Activated naive CD4-positive, alpha-beta T cell treated with anti-CD3 and anti-CD28 coated beads, Interleukin-2, amount 50 U/mL, for 24 hours (primary cell): ENCODE measurements around the gene MRPL42.
"Not testable (repeated sequence)": the region's sequence is repeated elsewhere in the genome, so short reads cannot be mapped to it uniquely, and the experiment has no call there.

Experiments
- H3K27ac Mint-ChIP-seq: one replicate; pipeline ENCODE4 v1.8.0; 2021; ENCODE audit warnings: mild to moderate bottlenecking, mixed read lengths
- H3K27me3 Mint-ChIP-seq: one replicate; pipeline ENCODE4 v1.8.0; 2021; ENCODE audit warnings: mixed read lengths
- H3K36me3 Mint-ChIP-seq: one replicate; pipeline ENCODE4 v1.8.0; 2021; ENCODE audit warnings: mixed read lengths
- H3K4me1 Mint-ChIP-seq: one replicate; pipeline ENCODE4 v1.8.0; 2021; ENCODE audit warnings: mixed read lengths
- H3K4me3 Mint-ChIP-seq: one replicate; pipeline ENCODE4 v1.8.0; 2021; ENCODE audit warnings: mild to moderate bottlenecking, mixed read lengths
- H3K9me3 Mint-ChIP-seq: one replicate; pipeline ENCODE4 v1.8.0; 2021; ENCODE audit warnings: mixed read lengths

MRPL42 gene

DNA sequence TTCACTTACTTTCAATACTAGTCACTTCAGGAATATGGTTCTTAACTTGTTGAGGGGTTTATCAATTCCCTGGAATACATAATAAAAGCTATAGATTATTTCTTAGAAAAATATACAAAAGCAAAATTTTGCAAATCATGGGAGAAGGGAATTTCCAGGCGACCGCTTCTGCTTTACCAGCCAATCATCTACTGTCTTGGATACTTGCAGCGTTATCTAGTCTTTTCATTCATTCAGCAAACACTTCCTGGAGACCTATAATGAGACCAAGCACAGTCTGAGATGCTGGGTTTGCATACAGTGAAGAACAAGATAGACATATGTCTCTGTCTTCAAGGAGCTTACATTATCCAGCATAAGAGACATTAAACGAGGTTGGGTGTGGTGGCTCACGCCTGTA, 1.5 kb upstream of the MRPL42 start:
- no peak overlapping the region for H3K27ac Mint-ChIP-seq
- peaks cover 5% of the 10 kb centered on the region for H3K36me3 Mint-ChIP-seq
- peaks cover 30% of the 10 kb centered on the region for H3K4me1 Mint-ChIP-seq
- peak overlapping the region; percentile 28 for H3K4me3 Mint-ChIP-seq
- no peaks in the 10 kb centered on the region for H3K9me3 Mint-ChIP-seq
- H3K27me3 Mint-ChIP-seq: no peaks in the 10 kb centered on the region

DNA sequence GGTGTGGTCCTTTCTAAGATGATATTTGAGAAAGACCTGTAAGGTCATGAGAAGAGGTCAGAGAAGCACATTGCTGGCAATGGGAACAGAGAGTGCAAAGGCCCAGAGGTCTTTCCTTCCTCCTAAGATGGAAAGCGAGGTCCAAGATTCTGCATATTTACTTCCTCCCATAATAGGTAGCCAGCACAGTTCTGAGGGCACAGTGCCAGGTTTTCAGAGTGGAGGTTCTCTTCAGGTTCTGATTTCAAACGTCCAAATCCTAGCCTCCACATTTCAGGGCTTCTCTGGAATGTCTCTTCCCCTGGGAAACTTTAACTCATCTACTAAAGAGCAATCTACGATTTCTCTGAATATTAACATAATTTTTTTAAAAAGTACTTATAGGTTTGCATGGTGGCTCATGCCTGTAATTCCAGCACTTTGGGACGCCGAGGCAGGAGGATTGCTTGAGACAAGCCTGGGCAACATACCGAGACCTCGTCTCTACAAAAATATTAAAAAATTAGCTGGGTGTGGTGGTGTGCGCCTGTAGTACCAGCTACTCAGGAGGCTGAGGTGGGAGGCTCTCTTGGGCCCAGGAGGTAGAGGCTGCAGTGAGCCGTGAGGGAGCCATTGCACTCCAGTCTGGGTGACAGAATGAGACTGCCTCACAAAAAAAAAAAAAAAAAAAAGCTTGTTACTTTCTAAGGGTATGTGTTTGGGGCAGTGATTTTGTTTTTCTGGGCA, 526 bp upstream of the MRPL42 start:
- Mint-ChIP-seq H3K4me3 (peak overlapping the region; percentile 98), H3K9me3 (no peaks in the 10 kb centered on the region), H3K27me3 (no peaks in the 10 kb centered on the region), H3K36me3 (peaks cover 5% of the 10 kb centered on the region), H3K27ac (peak overlapping the region; percentile 95), H3K4me1 (peaks cover 31% of the 10 kb centered on the region)

DNA sequence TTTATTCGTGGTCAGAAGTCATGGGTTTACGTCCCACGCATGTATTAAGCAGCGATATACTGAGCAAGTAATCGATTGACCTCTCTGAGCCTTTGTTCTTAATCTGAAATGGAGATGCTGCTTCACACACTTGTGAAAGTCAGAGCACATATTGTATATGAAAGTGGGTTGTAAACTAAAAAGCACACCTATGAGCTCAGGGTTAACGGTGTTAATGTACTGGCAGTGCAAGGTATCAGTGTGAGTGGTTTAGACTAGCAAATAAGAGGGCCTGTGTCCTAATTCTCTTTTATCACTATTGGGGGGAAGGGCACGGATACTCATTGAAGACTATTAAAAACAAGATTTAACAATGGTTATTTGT, 676 bp downstream of the MRPL42 start:
- H3K4me1 Mint-ChIP-seq: peaks cover 31% of the 10 kb centered on the region
- no peaks in the 10 kb centered on the region for H3K9me3 Mint-ChIP-seq
- H3K36me3 Mint-ChIP-seq: peaks cover 7% of the 10 kb centered on the region
- H3K27ac Mint-ChIP-seq: peak overlapping the region; percentile 95
- H3K4me3 Mint-ChIP-seq: peak overlapping the region; percentile 98
- H3K27me3 Mint-ChIP-seq: no peaks in the 10 kb centered on the region

DNA sequence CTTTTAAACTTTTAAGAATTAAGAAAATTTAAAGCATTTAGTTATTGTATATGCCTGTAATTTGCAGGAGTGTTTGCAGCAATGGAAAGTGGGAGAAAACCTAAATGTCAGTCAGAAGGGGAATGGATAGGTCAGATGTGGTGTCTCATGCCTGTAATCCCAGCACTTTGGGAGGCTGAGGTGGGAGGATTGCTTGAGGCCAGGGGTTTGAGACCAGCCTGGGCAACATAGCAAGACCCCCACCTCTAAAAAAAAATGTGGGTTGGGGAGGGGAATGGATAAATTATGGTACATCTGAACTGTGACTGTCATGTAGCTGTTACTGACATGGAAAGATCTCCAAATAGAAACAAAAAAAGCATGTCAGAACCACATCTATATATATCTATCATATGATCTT, 2.1 kb downstream of the MRPL42 start:
- no peak overlapping the region for H3K27ac Mint-ChIP-seq
- H3K9me3 Mint-ChIP-seq: no peaks in the 10 kb centered on the region
- H3K27me3 Mint-ChIP-seq: no peaks in the 10 kb centered on the region
- peaks cover 31% of the 10 kb centered on the region for H3K4me1 Mint-ChIP-seq
- peaks cover 7% of the 10 kb centered on the region for H3K36me3 Mint-ChIP-seq
- peak overlapping the region; percentile 23 for H3K4me3 Mint-ChIP-seq

DNA sequence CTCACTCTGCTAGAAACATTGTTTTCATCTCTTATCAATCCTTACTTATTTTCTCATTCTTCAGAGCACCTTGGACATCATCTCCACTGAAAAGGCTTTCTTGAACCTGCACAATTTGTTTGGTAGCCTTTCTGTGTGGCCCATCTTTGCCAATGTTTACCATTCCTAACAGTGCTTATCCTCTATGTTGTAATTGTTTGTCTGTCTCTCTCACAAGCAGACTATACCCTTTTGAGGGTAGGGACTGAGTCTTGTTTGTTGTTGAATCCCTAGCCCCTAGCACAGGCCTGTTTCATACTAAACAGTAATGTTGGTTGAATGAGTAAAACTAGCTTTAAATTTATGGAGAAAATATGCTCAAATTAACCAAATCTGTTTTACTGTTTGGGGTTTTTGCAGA, 9.2 kb downstream of the MRPL42 start:
- Mint-ChIP-seq H3K36me3 (peaks cover 9% of the 10 kb centered on the region), H3K4me1 (peaks cover 6% of the 10 kb centered on the region), H3K9me3 (no peaks in the 10 kb centered on the region), H3K27me3 (no peaks in the 10 kb centered on the region), H3K27ac (no peak overlapping the region), H3K4me3 (no peak overlapping the region)

DNA sequence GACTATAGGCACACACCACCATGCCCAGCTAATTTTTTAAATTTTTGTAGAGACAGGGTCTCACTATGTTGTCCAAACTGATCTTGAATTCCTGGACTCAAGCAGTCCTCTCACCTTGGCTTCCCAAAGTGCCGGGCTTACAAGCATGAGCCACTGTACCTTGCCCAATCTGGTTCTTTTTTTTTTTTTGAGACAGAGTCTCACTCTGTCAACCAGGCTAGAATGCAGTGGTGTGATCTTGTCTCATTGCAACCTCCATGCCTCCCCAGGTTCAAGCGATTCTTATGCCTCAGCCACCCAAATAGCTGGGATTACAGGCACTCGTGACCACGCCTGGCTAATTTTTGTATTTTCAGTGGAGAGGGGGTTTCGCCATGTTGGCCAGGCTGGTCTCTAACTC, 15.4 kb downstream of the MRPL42 start:
- H3K4me1 Mint-ChIP-seq: peaks cover 7% of the 10 kb centered on the region
- H3K27me3 Mint-ChIP-seq: no peaks in the 10 kb centered on the region
- no peak overlapping the region for H3K27ac Mint-ChIP-seq
- no peaks in the 10 kb centered on the region for H3K9me3 Mint-ChIP-seq
- no peak overlapping the region for H3K4me3 Mint-ChIP-seq
- H3K36me3 Mint-ChIP-seq: peaks cover 6% of the 10 kb centered on the region

DNA sequence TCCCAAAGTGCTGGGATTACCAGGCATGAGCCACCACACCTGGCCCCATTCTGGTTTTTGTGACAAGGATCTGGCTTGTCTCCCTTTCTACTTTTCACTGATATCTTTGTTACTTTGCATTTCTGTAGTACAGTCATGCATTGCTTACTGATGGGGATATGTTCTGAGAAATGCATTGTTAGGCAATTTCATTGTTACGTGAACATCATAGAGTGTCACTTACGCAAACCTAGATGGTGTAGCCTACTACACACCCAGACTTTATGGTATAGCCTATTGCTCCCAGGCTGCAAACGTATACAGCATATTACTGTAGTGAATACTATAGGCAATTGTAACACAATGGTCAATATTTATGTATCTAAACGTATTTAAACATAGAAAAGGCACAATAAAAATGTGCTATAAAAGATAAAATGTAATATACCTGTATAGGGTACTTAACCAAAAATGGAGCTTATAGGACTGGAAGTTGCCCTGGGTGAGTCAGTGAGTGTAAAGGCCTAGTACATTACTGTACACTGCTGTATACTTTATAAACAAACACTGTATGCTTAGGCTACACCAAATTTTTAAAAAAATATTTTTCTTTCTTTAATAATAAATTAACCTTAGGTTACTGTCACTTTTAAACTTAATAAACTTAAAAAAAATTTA, 16.0 kb downstream of the MRPL42 start:
- no peak overlapping the region for H3K27ac Mint-ChIP-seq
- H3K4me3 Mint-ChIP-seq: no peak overlapping the region
- H3K9me3 Mint-ChIP-seq: no peaks in the 10 kb centered on the region
- H3K27me3 Mint-ChIP-seq: no peaks in the 10 kb centered on the region
- H3K36me3 Mint-ChIP-seq: peaks cover 6% of the 10 kb centered on the region
- H3K4me1 Mint-ChIP-seq: peaks cover 7% of the 10 kb centered on the region

DNA sequence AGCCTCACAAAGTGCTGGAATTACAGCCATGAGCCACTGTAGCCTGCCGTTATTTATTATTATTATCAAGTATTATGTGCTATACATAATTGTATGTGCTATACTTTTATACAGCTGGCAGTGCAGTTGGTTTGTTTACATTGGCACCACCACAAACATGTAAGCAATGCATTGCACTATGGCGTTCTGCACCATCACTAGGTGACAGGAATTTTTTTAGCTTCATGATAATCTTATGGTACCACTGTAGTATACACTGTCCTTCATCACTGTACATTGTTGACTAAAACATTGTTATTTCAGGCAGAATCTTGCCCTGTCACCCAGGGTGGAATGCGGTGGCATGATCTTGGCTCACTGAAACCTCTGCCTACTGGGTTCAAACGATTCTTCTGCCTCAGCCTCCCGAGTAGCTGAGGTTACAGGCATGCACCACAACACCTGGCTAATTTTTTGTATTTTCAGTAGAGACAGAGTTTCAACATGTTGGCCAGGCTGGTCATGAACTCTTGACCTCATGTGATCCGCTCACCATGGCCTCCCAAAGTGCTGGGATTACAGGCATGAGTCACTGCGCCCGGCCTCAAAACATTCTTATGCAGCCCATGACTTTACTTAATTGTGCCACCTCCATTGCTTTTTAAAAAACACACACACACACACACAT, 17.1 kb downstream of the MRPL42 start:
- Mint-ChIP-seq H3K27me3 (no peaks in the 10 kb centered on the region), H3K9me3 (no peaks in the 10 kb centered on the region), H3K4me3 (no peak overlapping the region), H3K36me3 (peaks cover 10% of the 10 kb centered on the region), H3K4me1 (peaks cover 14% of the 10 kb centered on the region), H3K27ac (no peak overlapping the region)

DNA sequence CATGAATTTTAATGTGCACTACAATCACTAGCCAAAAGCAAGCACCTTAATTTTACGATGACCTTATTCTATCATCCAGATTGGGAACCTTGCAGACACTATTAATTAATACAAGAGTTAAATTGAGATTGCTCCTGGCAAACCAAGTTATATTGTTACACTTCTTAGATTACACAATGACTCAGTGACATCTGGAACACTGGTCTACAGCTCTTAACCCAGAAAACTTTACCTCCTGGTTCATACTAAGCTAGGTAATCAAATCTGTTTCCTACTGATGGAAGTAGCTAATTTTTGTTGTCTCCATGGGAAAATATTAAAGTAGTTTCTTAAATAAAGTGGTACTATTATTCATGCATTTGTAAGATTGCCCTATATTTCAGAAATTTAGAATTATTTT, 25.5 kb downstream of the MRPL42 start:
- H3K27ac Mint-ChIP-seq, H3K9me3 Mint-ChIP-seq, H3K27me3 Mint-ChIP-seq, H3K4me3 Mint-ChIP-seq: not testable (repeated sequence)
- peaks cover 24% of the 10 kb centered on the region for H3K4me1 Mint-ChIP-seq
- peaks cover 21% of the 10 kb centered on the region for H3K36me3 Mint-ChIP-seq

DNA sequence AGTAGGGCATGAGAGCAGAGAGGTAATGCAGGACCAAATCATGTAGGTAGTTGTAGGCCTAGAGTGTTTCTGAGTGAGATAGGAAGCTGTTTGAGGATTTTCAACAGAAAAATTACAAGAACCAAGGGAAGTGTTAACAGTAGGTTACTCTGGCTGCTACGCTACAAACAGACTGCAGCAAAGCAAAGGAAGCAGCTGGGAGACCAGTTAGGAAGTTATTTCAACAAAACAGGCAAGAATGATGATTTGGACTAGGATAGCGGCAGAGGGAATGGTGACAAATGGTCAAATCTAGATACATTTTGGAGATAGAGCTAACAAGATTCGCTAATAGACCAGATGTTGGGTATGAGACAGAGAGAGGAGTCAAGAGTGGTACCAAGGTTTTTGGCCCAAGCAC, 26.8 kb downstream of the MRPL42 start:
- no peaks in the 10 kb centered on the region for H3K9me3 Mint-ChIP-seq
- no peaks in the 10 kb centered on the region for H3K27me3 Mint-ChIP-seq
- H3K36me3 Mint-ChIP-seq: peaks cover 17% of the 10 kb centered on the region
- H3K4me1 Mint-ChIP-seq: peaks cover 17% of the 10 kb centered on the region
- H3K4me3 Mint-ChIP-seq: no peak overlapping the region
- peak overlapping the region; percentile 13 for H3K27ac Mint-ChIP-seq

DNA sequence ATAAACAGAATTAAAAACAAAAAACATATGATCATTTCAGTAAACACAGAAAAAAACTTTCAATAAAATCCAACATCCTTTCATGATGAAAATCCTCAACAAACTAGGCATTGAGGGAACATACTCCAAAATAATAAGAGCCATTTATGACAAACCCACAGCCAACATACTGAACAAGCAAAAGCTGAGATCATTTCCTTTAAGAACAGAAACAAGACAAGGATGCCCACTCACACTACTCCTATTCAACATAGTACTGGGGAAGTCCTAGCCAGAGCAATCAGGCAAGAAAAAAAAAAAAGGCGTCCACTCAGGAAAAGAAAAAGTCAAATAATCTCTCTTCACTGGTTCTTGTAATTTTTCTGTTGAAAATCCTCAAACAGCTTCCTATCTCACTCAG, 30.1 kb downstream of the MRPL42 start:
- H3K36me3 Mint-ChIP-seq: peaks cover 9% of the 10 kb centered on the region
- no peaks in the 10 kb centered on the region for H3K9me3 Mint-ChIP-seq
- no peaks in the 10 kb centered on the region for H3K27me3 Mint-ChIP-seq
- H3K4me1 Mint-ChIP-seq: peaks cover 13% of the 10 kb centered on the region
- H3K4me3 Mint-ChIP-seq: no peak overlapping the region
- peak overlapping the region; percentile 47 for H3K27ac Mint-ChIP-seq

DNA sequence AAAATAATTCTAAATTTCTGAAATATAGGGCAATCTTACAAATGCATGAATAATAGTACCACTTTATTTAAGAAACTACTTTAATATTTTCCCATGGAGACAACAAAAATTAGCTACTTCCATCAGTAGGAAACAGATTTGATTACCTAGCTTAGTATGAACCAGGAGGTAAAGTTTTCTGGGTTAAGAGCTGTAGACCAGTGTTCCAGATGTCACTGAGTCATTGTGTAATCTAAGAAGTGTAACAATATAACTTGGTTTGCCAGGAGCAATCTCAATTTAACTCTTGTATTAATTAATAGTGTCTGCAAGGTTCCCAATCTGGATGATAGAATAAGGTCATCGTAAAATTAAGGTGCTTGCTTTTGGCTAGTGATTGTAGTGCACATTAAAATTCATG, 31.5 kb downstream of the MRPL42 start:
- Mint-ChIP-seq H3K36me3 (peaks cover 12% of the 10 kb centered on the region), H3K4me1 (peaks cover 16% of the 10 kb centered on the region)
- H3K9me3 Mint-ChIP-seq, H3K4me3 Mint-ChIP-seq, H3K27ac Mint-ChIP-seq, H3K27me3 Mint-ChIP-seq: not testable (repeated sequence)

DNA sequence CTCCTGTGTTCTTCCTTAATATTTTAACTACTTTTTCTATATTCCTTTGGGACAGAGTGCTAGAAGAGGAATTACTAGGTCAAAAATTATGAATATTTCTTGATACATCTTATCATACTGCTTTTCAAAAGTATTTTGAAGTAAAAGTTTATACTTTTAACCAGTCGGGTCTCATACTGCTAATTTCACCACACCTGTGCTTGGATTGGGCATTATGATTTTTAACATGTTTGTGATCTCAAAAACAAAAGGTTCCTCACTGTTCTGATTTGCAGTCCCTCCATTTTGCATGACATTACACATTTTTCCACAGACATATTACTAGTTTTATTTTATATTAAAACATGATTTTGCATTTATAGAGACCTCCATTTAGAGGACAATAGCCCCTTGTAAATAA, 32.9 kb downstream of the MRPL42 start:
- Mint-ChIP-seq H3K27ac (no peak overlapping the region), H3K9me3 (no peaks in the 10 kb centered on the region), H3K4me1 (peaks cover 16% of the 10 kb centered on the region), H3K36me3 (peaks cover 15% of the 10 kb centered on the region), H3K27me3 (no peaks in the 10 kb centered on the region), H3K4me3 (no peak overlapping the region)

DNA sequence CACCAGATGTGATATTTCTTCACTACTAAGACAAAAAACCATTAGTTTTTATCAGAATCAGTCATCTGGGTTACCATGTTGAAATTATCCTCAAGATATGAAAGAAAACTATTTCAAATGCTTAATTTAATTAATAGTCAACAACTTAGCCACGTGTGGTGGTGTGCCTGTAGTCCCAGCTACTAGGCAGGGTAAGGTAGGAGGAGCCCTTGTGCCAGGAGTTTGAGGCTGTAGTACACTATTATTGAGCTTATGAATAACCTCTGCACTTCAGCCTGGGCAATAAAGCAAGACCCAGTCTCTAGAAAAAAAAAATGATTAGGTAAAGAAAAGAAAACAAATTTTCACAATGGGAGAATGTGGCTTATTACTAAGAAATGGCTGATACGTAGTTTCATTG, 33.4 kb downstream of the MRPL42 start:
- H3K36me3 Mint-ChIP-seq: peaks cover 19% of the 10 kb centered on the region
- H3K4me3 Mint-ChIP-seq: no peak overlapping the region
- no peaks in the 10 kb centered on the region for H3K27me3 Mint-ChIP-seq
- no peak overlapping the region for H3K27ac Mint-ChIP-seq
- no peaks in the 10 kb centered on the region for H3K9me3 Mint-ChIP-seq
- H3K4me1 Mint-ChIP-seq: peaks cover 16% of the 10 kb centered on the region

DNA sequence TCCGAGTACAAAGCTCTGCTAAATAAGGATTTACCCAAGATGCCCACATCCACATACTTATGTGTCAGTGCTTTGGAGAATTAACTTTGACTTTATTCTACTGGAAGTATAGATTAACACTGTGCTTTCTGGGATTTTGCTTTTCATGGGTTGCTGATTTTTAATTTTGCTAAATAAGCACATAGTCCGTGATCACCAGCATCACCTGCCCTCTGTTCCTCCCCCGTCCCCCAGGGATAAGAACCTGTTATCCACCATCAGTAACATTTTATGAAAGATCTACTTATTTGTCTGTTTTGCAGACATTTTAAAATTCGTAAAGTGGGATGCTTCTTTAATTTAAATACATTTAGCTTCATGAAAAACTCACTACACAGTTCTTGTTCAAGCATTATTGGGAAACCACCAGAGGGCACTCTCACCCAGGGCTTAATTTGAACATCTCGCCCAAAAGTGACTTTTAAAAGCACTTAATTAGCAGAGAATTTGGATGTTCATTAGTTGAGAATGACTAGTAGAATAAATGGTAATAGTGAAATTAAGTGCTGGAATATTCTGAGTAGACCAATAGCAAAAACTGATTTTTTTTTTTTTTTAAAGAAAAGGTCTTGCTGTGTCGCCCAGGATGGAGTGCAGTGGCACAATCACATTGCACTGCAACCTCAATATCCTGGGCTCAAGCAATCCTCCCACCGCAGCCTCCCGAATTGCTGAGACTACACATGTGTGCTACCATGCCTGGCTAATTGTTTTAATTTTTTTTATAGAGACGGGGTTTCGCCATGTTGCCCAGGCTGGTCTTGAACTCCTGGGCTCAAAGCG, 35.7 kb downstream of the MRPL42 start:
- H3K36me3 Mint-ChIP-seq: peaks cover 10% of the 10 kb centered on the region
- peaks cover 10% of the 10 kb centered on the region for H3K4me1 Mint-ChIP-seq
- H3K9me3 Mint-ChIP-seq: no peaks in the 10 kb centered on the region
- H3K4me3 Mint-ChIP-seq: no peak overlapping the region
- no peak overlapping the region for H3K27ac Mint-ChIP-seq
- H3K27me3 Mint-ChIP-seq: no peaks in the 10 kb centered on the region

DNA sequence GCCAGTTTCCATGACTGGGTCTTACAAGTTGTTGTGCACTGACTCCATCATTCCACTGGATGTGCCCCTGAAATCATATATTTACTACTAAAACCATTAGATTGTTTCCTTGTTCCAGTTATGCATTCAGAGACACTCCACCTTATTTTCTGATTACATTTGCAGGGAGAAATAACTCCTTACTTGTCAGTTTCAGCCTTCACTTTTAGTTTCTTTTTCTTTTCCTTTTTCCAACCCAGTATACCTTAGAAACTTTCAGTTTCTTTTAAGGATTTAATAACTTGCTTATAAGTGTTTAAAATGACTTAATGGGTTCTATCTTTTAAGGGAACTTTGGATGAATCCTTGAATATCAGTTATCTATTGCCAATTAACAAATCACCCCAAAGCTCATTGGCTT, 39.9 kb downstream of the MRPL42 start:
- H3K9me3 Mint-ChIP-seq: no peaks in the 10 kb centered on the region
- H3K4me3 Mint-ChIP-seq: no peak overlapping the region
- H3K27ac Mint-ChIP-seq: no peak overlapping the region

More for the DNA sequence above, 39.9 kb downstream of the MRPL42 start:
- H3K27me3 Mint-ChIP-seq: no peaks in the 10 kb centered on the region
- H3K36me3 Mint-ChIP-seq: peaks cover 13% of the 10 kb centered on the region
- peaks cover 10% of the 10 kb centered on the region for H3K4me1 Mint-ChIP-seq
